WTC11 (cell line): ENCODE results near the gene LHFPL4. TPM values are rescaled to one million over a fixed set of nuclear protein-coding genes. Genes with fewer than 3 reads are reported as not detected.

ENCODE experiments used
- ATAC-seq: fragments of 200-7000 bp; cut with Tn5 transposase; 2 replicates; pipeline ENCODE4 v1.10.0; 2021; ENCODE audit warnings: mild to moderate bottlenecking, moderate library complexity
- CTCF ChIA-PET: fragments of 300-600 bp; sonication (Branson Sonifier 250); formaldehyde crosslinking; loops from one replicate; lab custom pipeline; 2021; ENCODE audit warnings: antibody characterized with exemption; lab: Charles Lee
- POLR2A ChIA-PET: fragments of 350-600 bp; sonication (Branson Sonifier 250); formaldehyde crosslinking; loops from one replicate; lab custom pipeline; 2021; ENCODE audit warnings: antibody characterized with exemption; lab: Charles Lee
- DNase-seq: peaks from one replicate; pipeline ENCODE4 v3.0.0; 2021; ENCODE audit warnings: low spot score
- H3K27ac Mint-ChIP-seq: 2 replicates; pipeline ENCODE4 v1.8.0; 2021; ENCODE audit warnings: mixed read lengths
- H3K27me3 Mint-ChIP-seq: 2 replicates; pipeline ENCODE4 v1.8.0; 2021; ENCODE audit warnings: low read depth, mild to moderate bottlenecking, moderate library complexity, mixed read lengths
- H3K36me3 Mint-ChIP-seq: 2 replicates; pipeline ENCODE4 v1.8.0; 2021; ENCODE audit warnings: mixed read lengths
- H3K4me1 Mint-ChIP-seq: 2 replicates; pipeline ENCODE4 v1.8.0; 2022; ENCODE audit warnings: mixed read lengths
- H3K4me3 Mint-ChIP-seq: 2 replicates; pipeline ENCODE4 v1.8.0; 2021; ENCODE audit warnings: mild to moderate bottlenecking, moderate library complexity, mixed read lengths
- H3K9me3 Mint-ChIP-seq: 2 replicates; pipeline ENCODE4 v1.8.0; 2021; ENCODE audit warnings: mixed read lengths
- ATF2 ChIP-seq: sonication (generic); formaldehyde crosslinking; IDR thresholded peaks from 2 replicates; pipeline ENCODE4 v1.8.1; 2022; ENCODE audit warnings: low read depth, missing genetic modification reagents, borderline replicate concordance
- ATF3 ChIP-seq: sonication (generic); formaldehyde crosslinking; conservative IDR thresholded peaks from 2 replicates; pipeline ENCODE4 v1.8.1; 2022; ENCODE audit warnings: mild to moderate bottlenecking, missing genetic modification reagents
- CBFB ChIP-seq: sonication (generic); formaldehyde crosslinking; IDR thresholded peaks from 2 replicates; pipeline ENCODE4 v1.8.1; 2022; ENCODE audit warnings: mild to moderate bottlenecking, low read depth, missing genetic modification reagents
- CREB1 ChIP-seq: sonication (generic); formaldehyde crosslinking; IDR thresholded peaks from 2 replicates; pipeline ENCODE4 v1.8.0; 2023; ENCODE audit warnings: mild to moderate bottlenecking, missing genetic modification reagents
- CREM ChIP-seq: sonication (generic); formaldehyde crosslinking; IDR thresholded peaks from 2 replicates; pipeline ENCODE4 v1.8.1; 2022; ENCODE audit warnings: mild to moderate bottlenecking, missing genetic modification reagents, moderate library complexity
- EMX1 ChIP-seq: fragments of 250-450 bp; sonication (Bioruptor Pico); IDR thresholded peaks from 2 replicates; pipeline ENCODE4 v1.8.0; 2021; ENCODE audit warnings: mild to moderate bottlenecking
- GRHL2 ChIP-seq: fragments of 250-450 bp; sonication (Bioruptor Pico); IDR thresholded peaks from 2 replicates; pipeline ENCODE4 v1.8.0; 2022; ENCODE audit warnings: mild to moderate bottlenecking, moderate library complexity; ENCODE audit not compliant: insufficient replicate concordance, severe bottlenecking
- IRF2 ChIP-seq: sonication (generic); formaldehyde crosslinking; IDR thresholded peaks from 2 replicates; pipeline ENCODE4 v1.8.0; 2022; ENCODE audit warnings: low read depth, missing genetic modification reagents, borderline replicate concordance
- JAZF1 ChIP-seq: fragments of 250-450 bp; sonication (Bioruptor Pico); IDR thresholded peaks from 2 replicates; pipeline ENCODE4 v1.9.0; 2021; ENCODE audit warnings: moderate library complexity, mild to moderate bottlenecking, inconsistent platforms
- MLX ChIP-seq: sonication (generic); formaldehyde crosslinking; IDR thresholded peaks from 2 replicates; pipeline ENCODE4 v1.8.1; 2023; ENCODE audit warnings: mild to moderate bottlenecking, missing genetic modification reagents, moderate library complexity
- NFE2L1 ChIP-seq: sonication (generic); formaldehyde crosslinking; IDR thresholded peaks from 2 replicates; pipeline ENCODE4 v1.8.1; 2023; ENCODE audit warnings: missing genetic modification reagents
- NFYB ChIP-seq: sonication (generic); formaldehyde crosslinking; conservative IDR thresholded peaks from 2 replicates; pipeline ENCODE4 v1.8.0; 2022; ENCODE audit warnings: low read depth, missing genetic modification reagents
- RELA ChIP-seq: sonication (generic); formaldehyde crosslinking; IDR thresholded peaks from 2 replicates; pipeline ENCODE4 v1.8.1; 2022; ENCODE audit warnings: missing genetic modification reagents, mild to moderate bottlenecking, borderline replicate concordance
- SP1 ChIP-seq: sonication (generic); formaldehyde crosslinking; conservative IDR thresholded peaks from 2 replicates; pipeline ENCODE4 v1.8.1; 2022; ENCODE audit warnings: missing genetic modification reagents
- TEAD4 ChIP-seq: sonication (generic); formaldehyde crosslinking; IDR thresholded peaks from 2 replicates; pipeline ENCODE4 v1.8.0; 2022; ENCODE audit warnings: mild to moderate bottlenecking, missing genetic modification reagents
- ZMAT4 ChIP-seq: fragments of 250-450 bp; sonication (Bioruptor Pico); IDR thresholded peaks from 2 replicates; pipeline ENCODE4 v1.9.0; 2021; ENCODE audit warnings: mild to moderate bottlenecking
- ZNF219 ChIP-seq: sonication (generic); formaldehyde crosslinking; IDR thresholded peaks from 2 replicates; pipeline ENCODE4 v1.8.0; 2023; ENCODE audit warnings: missing genetic modification reagents, mild to moderate bottlenecking, borderline replicate concordance
- ZNF232 ChIP-seq: sonication (generic); formaldehyde crosslinking; IDR thresholded peaks from 2 replicates; pipeline ENCODE4 v1.8.0; 2022; ENCODE audit warnings: mild to moderate bottlenecking, missing genetic modification reagents
- ZNF263 ChIP-seq: sonication (generic); formaldehyde crosslinking; IDR thresholded peaks from 2 replicates; pipeline ENCODE4 v1.8.1; 2022; ENCODE audit warnings: low read depth, mild to moderate bottlenecking, moderate library complexity, missing genetic modification reagents
- ZNF396 ChIP-seq: fragments of 250-450 bp; sonication (Bioruptor Pico); IDR thresholded peaks from 2 replicates; pipeline ENCODE4 v1.8.0; 2021; ENCODE audit warnings: mild to moderate bottlenecking, moderate library complexity, borderline replicate concordance
- ZNF423 ChIP-seq: fragments of 250-450 bp; sonication (Bioruptor Pico); IDR thresholded peaks from 2 replicates; pipeline ENCODE4 v2.1.2; 2022; ENCODE audit warnings: mild to moderate bottlenecking, moderate library complexity
- ZNF425 ChIP-seq: fragments of 250-450 bp; sonication (Bioruptor Pico); conservative IDR thresholded peaks from 2 replicates; pipeline ENCODE4 v1.9.0; 2021; ENCODE audit warnings: mild to moderate bottlenecking
- total RNA-seq: library from RNA; stranded (reverse); gene quantifications from 3 replicates; pipeline ENCODE4 v1.2.3, GENCODE V29; 2021
- TF ChIP-seq, protein P1 (sequence below): sonication (generic); formaldehyde crosslinking; IDR thresholded peaks from 2 replicates; pipeline ENCODE4 v1.8.0; 2023; ENCODE audit warnings: mild to moderate bottlenecking, missing genetic modification reagents
- TF ChIP-seq, protein P2 (sequence below): sonication (generic); formaldehyde crosslinking; IDR thresholded peaks from 2 replicates; pipeline ENCODE4 v1.8.1; 2022; ENCODE audit warnings: mild to moderate bottlenecking, moderate library complexity, missing genetic modification reagents
- TF ChIP-seq, protein P3 (sequence below): sonication (generic); formaldehyde crosslinking; IDR thresholded peaks from 2 replicates; pipeline ENCODE4 v1.8.1; 2023; ENCODE audit warnings: mild to moderate bottlenecking, missing genetic modification reagents

Gene LHFPL4
- total RNA-seq, 1 experiment from 2014 or later: 24.4 TPM

DNA sequence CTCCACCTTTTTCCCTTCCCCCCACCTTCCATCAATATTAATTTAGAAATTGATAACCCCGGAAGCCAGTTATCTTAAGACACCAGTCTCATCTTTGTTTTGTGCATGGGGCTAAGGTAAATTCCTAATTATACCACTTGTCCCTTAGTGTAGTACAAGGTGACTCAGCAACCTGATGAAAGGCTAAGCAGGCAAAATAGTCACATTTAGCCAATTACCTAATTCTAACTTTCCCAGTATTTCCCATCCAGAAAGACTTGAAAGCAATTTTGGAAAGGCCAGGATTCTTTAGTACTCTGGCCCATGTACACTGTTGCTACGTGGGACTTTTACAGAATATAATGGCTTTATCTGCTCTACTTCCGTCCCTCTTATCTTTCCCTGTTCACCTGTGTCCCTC, 83.6 kb downstream of the LHFPL4 start (continued):
- TF ChIP-seq, protein P1, sequence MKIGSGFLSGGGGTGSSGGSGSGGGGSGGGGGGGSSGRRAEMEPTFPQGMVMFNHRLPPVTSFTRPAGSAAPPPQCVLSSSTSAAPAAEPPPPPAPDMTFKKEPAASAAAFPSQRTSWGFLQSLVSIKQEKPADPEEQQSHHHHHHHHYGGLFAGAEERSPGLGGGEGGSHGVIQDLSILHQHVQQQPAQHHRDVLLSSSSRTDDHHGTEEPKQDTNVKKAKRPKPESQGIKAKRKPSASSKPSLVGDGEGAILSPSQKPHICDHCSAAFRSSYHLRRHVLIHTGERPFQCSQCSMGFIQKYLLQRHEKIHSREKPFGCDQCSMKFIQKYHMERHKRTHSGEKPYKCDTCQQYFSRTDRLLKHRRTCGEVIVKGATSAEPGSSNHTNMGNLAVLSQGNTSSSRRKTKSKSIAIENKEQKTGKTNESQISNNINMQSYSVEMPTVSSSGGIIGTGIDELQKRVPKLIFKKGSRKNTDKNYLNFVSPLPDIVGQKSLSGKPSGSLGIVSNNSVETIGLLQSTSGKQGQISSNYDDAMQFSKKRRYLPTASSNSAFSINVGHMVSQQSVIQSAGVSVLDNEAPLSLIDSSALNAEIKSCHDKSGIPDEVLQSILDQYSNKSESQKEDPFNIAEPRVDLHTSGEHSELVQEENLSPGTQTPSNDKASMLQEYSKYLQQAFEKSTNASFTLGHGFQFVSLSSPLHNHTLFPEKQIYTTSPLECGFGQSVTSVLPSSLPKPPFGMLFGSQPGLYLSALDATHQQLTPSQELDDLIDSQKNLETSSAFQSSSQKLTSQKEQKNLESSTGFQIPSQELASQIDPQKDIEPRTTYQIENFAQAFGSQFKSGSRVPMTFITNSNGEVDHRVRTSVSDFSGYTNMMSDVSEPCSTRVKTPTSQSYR (CRISPR knock-in tag): no peak
- TF ChIP-seq EMX1 (CRISPR knock-in tag) (no peak), CREM (no peak), ZNF425 (CRISPR knock-in tag) (no peak), ZMAT4 (CRISPR knock-in tag) (no peak), ZNF263 (CRISPR knock-in tag) (no peak), IRF2 (CRISPR knock-in tag) (no peak), ZNF396 (CRISPR knock-in tag) (no peak), ZNF423 (no peak), NFYB (CRISPR knock-in tag) (no peak), RELA (CRISPR knock-in tag) (no peak), ZNF219 (no peak), CREB1 (no peak), NFE2L1 (CRISPR knock-in tag) (no peak)
- TF ChIP-seq, all 79 proteins: peak for 0

- DNase-seq: no peak
- Mint-ChIP-seq H3K27me3 (no peaks in the 10 kb centered on the region), H3K36me3 (peaks cover 89% of the 10 kb centered on the region), H3K4me1 (no peaks in the 10 kb centered on the region), H3K27ac (peak overlapping the region; percentile 46; the same call in 1 of the 2 replicates), H3K9me3 (no peaks in the 10 kb centered on the region)
- POLR2A ChIA-PET: no interaction called here
- TF ChIP-seq TEAD4: no peak
- TF ChIP-seq, all 79 proteins: peak for 0
- ATAC-seq: no peak
- CTCF ChIA-PET: no interaction called here
- no peak overlapping the region for H3K4me3 Mint-ChIP-seq
These were observed 85.2 kb downstream of the LHFPL4 start for GRCh38 chr3:9468460-9468859.

- Mint-ChIP-seq H3K27me3 (no peaks in the 10 kb centered on the region), H3K36me3 (peaks cover 85% of the 10 kb centered on the region), H3K27ac (0 out of 2 replicates have a peak overlapping the region, but pooled peaks have one; percentile 4), H3K9me3 (no peaks in the 10 kb centered on the region), H3K4me1 (no peaks in the 10 kb centered on the region), H3K4me3 (no peak overlapping the region)
- CTCF ChIA-PET: no interaction called here
- DNase-seq (no peak), ATAC-seq (no peak)
- POLR2A ChIA-PET: no interaction called here
- TF ChIP-seq ATF2 (CRISPR knock-in tag) (no peak), EMX1 (CRISPR knock-in tag) (no peak), MLX (CRISPR knock-in tag) (no peak), JAZF1 (CRISPR knock-in tag) (no peak), CBFB (CRISPR knock-in tag) (no peak), NFE2L1 (CRISPR knock-in tag) (no peak), GRHL2 (CRISPR knock-in tag) (no peak), ZNF423 (no peak), ZNF232 (CRISPR knock-in tag) (no peak), ATF3 (CRISPR knock-in tag) (no peak), SP1 (CRISPR knock-in tag) (no peak)
- TF ChIP-seq, protein P2, sequence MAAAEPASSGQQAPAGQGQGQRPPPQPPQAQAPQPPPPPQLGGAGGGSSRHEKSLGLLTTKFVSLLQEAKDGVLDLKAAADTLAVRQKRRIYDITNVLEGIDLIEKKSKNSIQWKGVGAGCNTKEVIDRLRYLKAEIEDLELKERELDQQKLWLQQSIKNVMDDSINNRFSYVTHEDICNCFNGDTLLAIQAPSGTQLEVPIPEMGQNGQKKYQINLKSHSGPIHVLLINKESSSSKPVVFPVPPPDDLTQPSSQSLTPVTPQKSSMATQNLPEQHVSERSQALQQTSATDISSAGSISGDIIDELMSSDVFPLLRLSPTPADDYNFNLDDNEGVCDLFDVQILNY: no peak
- TF ChIP-seq, protein P3, sequence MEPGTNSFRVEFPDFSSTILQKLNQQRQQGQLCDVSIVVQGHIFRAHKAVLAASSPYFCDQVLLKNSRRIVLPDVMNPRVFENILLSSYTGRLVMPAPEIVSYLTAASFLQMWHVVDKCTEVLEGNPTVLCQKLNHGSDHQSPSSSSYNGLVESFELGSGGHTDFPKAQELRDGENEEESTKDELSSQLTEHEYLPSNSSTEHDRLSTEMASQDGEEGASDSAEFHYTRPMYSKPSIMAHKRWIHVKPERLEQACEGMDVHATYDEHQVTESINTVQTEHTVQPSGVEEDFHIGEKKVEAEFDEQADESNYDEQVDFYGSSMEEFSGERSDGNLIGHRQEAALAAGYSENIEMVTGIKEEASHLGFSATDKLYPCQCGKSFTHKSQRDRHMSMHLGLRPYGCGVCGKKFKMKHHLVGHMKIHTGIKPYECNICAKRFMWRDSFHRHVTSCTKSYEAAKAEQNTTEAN (CRISPR knock-in tag): no peak
These were observed 86.2 kb downstream of the LHFPL4 start for GRCh38 chr3:9467451-9467850.
